Measurements from ENCODE around the gene PAX8.
"Not testable (repeated sequence)": the region's sequence is repeated elsewhere in the genome, so short reads cannot be mapped to it uniquely, and the experiment has no call there.

DNA sequence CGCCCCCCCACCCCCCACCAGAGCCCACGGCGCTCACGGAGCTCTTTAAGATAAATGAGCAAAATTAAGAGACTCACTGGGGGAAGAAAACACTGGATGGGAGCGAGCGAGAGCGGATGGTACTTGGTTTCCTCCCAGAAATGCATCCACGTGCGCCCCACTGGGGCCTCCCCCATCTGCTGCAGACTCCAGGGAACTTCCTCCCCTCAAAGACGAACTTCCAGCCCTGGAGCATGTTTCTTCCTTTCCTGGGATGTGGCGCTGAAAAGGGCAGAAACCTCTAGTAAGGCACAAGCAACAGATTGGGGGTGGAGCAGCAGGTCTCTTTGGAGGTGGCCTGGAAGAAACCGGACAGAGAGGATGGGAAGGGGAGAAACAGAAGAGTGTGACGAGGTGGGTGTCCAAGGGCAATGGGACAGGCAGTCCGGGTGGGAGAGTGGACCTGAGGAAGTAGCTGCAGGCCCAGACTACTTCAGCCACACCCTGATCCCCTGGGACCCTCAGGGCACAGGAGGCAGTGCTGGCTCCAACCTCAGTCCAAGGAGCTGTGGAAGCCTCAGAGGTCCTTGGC is 46.5 kb upstream of the PAX8 start:
- TF ChIP-seq, protein P1, sequence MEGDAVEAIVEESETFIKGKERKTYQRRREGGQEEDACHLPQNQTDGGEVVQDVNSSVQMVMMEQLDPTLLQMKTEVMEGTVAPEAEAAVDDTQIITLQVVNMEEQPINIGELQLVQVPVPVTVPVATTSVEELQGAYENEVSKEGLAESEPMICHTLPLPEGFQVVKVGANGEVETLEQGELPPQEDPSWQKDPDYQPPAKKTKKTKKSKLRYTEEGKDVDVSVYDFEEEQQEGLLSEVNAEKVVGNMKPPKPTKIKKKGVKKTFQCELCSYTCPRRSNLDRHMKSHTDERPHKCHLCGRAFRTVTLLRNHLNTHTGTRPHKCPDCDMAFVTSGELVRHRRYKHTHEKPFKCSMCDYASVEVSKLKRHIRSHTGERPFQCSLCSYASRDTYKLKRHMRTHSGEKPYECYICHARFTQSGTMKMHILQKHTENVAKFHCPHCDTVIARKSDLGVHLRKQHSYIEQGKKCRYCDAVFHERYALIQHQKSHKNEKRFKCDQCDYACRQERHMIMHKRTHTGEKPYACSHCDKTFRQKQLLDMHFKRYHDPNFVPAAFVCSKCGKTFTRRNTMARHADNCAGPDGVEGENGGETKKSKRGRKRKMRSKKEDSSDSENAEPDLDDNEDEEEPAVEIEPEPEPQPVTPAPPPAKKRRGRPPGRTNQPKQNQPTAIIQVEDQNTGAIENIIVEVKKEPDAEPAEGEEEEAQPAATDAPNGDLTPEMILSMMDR (IDR thresholded peaks at IDR 0.05): not testable (repeated sequence)
- not testable (repeated sequence) for TF ChIP-seq POLR2A (IDR thresholded peaks at IDR 0.05)

Data from heart left ventricle (tissue), 13 donors.